Fibroblast of lung (primary cell): ENCODE measurements around the gene HOXA7. TPM values are rescaled to one million over a fixed set of nuclear protein-coding genes. Genes with fewer than 3 reads are reported as not detected.

Experiments used
- DNase-seq, 2 donors: peaks; one replicate each; pipeline versions ENCODE4 v3.0.0 to v3.0.0-alpha.2; 2010; ENCODE audit warnings: low read depth in 2 of 2
- H2AFZ ChIP-seq: 2 replicates; pipeline ENCODE4 v1.5.1; 2012; ENCODE audit warnings: low read length, control low read depth, inconsistent platforms
- H3K27ac ChIP-seq: 2 replicates; pipeline ENCODE4 v1.5.1; 2011; ENCODE audit warnings: low read length, control low read depth; ENCODE audit not compliant: insufficient read depth
- H3K27me3 ChIP-seq: 2 replicates; pipeline ENCODE4 v1.5.1; 2011; ENCODE audit warnings: mild to moderate bottlenecking, low read length; ENCODE audit not compliant: control insufficient read depth, insufficient read depth
- H3K36me3 ChIP-seq: 2 replicates; pipeline ENCODE4 v1.5.1; 2011; ENCODE audit warnings: low read length; ENCODE audit not compliant: control insufficient read depth, insufficient read depth
- H3K4me1 ChIP-seq: 2 replicates; pipeline ENCODE4 v1.5.1; 2011; ENCODE audit warnings: low read length; ENCODE audit not compliant: control insufficient read depth, insufficient read depth; ENCODE audit errors: extremely low read depth
- H3K4me2 ChIP-seq: 2 replicates; pipeline ENCODE4 v1.5.1; 2011; ENCODE audit warnings: low read length, control low read depth; ENCODE audit not compliant: insufficient read depth; ENCODE audit errors: extremely low read depth
- H3K4me3 ChIP-seq, 4 experiments: fragments of 200-600 bp in 1 of 4; sonication (generic) in 1 of 4; replicated peaks in 1 of 4; 2 replicates each; pipeline ENCODE4 v1.5.1; 2011 to 2016; ENCODE audit warnings: low read length in 4 of 4, low read depth in 3 of 4, mild to moderate bottlenecking in 3 of 4, control low read depth in 2 of 4, inconsistent platforms in 1 of 4, mixed read lengths in 1 of 4; ENCODE audit not compliant: insufficient read depth in 1 of 4; ENCODE audit errors: control extremely low read depth in 1 of 4
- H3K79me2 ChIP-seq: 2 replicates; pipeline ENCODE4 v1.5.1; 2012; ENCODE audit warnings: mild to moderate bottlenecking, low read length, inconsistent platforms; ENCODE audit not compliant: control insufficient read depth, insufficient read depth
- H3K9ac ChIP-seq: 2 replicates; pipeline ENCODE4 v1.5.1; 2011; ENCODE audit warnings: mild to moderate bottlenecking, low read length, control low read depth; ENCODE audit not compliant: insufficient read depth
- H3K9me3 ChIP-seq: 2 replicates; pipeline ENCODE4 v1.5.1; 2012; ENCODE audit warnings: low read depth, low read length; ENCODE audit not compliant: control insufficient read depth, insufficient read depth
- H4K20me1 ChIP-seq: 2 replicates; pipeline ENCODE4 v1.5.1; 2011; ENCODE audit warnings: low read length; ENCODE audit not compliant: control insufficient read depth, insufficient read depth; ENCODE audit errors: extremely low read depth
- EZH2 ChIP-seq: IDR thresholded peaks from 2 replicates; pipeline ENCODE4 v1.5.1; 2012; ENCODE audit warnings: low read length, control low read depth, mild to moderate bottlenecking; ENCODE audit errors: missing control alignments
- polyA plus RNA-seq, 2 donors: library from polyadenylated mRNA; depleted of rRNA in 1 of 2; stranded (reverse) in 1 of 2; unstranded in 1 of 2; fragments of >200 nt; gene quantifications; 2 replicates each; pipeline ENCODE4 v1.2.1, GENCODE V29; 2011 to 2012; ENCODE audit warnings: missing spikeins in 1 of 2
- total RNA-seq: library from RNA; depleted of rRNA; stranded (reverse); fragments of >200 nt; gene quantifications from 2 replicates; pipeline ENCODE4 v1.2.1, GENCODE V29; 2014
- TF ChIP-seq, protein P1 (sequence below), 2 donors: IDR thresholded peaks in 1 of 2; conservative IDR thresholded peaks in 1 of 2; 1 replicate in 1 of 2; 2 replicates in 1 of 2; pipeline ENCODE4 v1.5.1; 2011 to 2012; ENCODE audit warnings: low read length in 2 of 2, control low read depth in 1 of 2, inconsistent platforms in 1 of 2, low read depth in 1 of 2, mild to moderate bottlenecking in 1 of 2

The HOXA7 gene
- total and polyA plus RNA-seq, 2 donors (not counting 1 experiment from before 2014, with no cell fraction given) = 1.2 to 5.3 TPM

DNA sequence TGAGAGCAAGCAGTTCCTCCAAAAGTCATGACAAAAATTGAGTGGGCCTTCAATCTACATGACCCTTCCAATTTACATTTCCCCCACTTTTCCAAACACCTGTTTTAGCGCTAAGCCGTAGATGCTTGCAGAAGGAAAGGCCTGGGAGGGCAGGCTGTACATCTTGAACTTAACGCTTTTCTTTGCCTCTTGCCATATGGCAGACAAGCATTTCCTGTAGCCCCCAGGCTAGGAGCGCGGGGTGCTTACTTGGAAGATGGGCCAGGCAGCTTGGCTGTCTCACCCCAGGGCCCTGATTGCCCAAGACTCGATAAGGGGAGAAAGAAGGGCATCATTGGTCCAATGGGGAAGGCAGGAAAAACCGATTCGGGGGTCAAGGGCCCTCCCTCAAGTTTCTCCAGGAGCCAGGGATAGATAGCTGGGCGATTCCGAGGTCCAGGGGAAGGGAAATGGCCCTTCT is 15.9 kb upstream of the HOXA7 start:
- H3K4me3 ChIP-seq = no peak overlapping the region
- H3K27ac ChIP-seq = no peak overlapping the region
- H3K4me1 ChIP-seq = no peaks in the 10 kb centered on the region
- H3K79me2 ChIP-seq = no peaks in the 10 kb centered on the region
- peaks cover 80% of the 10 kb centered on the region for H3K27me3 ChIP-seq
- H3K9ac ChIP-seq = no peak overlapping the region
- no peaks in the 10 kb centered on the region for H3K36me3 ChIP-seq
- H3K4me2 ChIP-seq = no peak overlapping the region
- DNase-seq = no peak
- no peak overlapping the region for H2AFZ ChIP-seq
- H3K9me3 ChIP-seq = no peaks in the 10 kb centered on the region
- TF ChIP-seq EZH2 = no peak
- TF ChIP-seq, protein P1, sequence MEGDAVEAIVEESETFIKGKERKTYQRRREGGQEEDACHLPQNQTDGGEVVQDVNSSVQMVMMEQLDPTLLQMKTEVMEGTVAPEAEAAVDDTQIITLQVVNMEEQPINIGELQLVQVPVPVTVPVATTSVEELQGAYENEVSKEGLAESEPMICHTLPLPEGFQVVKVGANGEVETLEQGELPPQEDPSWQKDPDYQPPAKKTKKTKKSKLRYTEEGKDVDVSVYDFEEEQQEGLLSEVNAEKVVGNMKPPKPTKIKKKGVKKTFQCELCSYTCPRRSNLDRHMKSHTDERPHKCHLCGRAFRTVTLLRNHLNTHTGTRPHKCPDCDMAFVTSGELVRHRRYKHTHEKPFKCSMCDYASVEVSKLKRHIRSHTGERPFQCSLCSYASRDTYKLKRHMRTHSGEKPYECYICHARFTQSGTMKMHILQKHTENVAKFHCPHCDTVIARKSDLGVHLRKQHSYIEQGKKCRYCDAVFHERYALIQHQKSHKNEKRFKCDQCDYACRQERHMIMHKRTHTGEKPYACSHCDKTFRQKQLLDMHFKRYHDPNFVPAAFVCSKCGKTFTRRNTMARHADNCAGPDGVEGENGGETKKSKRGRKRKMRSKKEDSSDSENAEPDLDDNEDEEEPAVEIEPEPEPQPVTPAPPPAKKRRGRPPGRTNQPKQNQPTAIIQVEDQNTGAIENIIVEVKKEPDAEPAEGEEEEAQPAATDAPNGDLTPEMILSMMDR (conservative IDR thresholded peaks at IDR 0.05 in 1 of 2, IDR thresholded peaks at IDR 0.05 in 1 of 2; ENCODE audit: low read depth in 1 of 2, low read length in 2 of 2) = no peak
- H4K20me1 ChIP-seq = no peaks in the 10 kb centered on the region

DNA sequence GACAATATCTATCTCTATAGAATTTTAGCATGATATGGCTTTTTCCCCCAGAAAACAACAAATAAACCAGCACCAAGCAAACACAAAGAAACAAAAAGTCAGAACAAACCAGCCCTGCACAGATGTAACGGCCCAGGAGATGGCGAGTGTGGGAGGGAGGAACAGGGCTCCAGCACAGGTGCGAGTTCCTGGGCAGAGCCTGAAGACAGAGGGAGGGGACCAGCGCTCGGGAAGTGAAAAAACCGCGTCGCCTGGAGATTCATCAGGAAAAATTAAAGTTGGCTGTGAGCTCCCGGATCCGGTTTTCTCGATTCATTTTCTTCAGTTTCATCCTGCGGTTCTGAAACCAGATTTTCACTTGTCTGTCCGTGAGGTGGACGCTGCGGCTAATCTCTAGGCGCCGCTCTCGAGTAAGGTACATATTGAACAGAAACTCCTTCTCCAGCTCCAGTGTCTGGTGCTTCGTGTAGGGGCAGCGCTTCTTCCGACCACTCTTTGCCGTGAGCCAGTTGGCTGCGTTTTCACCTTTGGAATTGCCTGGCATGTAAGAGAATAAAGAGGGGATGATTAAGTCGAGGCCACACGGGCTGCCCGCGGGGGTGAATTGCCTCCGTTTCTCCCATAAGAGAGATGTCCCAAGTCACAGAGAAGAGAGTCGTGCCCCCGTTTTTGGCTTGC is 15.3 kb upstream of the HOXA7 start:
- no peak overlapping the region for H3K4me3 ChIP-seq
- no peaks in the 10 kb centered on the region for H3K4me1 ChIP-seq
- no peaks in the 10 kb centered on the region for H3K36me3 ChIP-seq
- no peak overlapping the region for H3K4me2 ChIP-seq
- H3K27me3 ChIP-seq = peaks cover 86% of the 10 kb centered on the region
- H3K27ac ChIP-seq = no peak overlapping the region
- no peaks in the 10 kb centered on the region for H4K20me1 ChIP-seq
- H3K79me2 ChIP-seq = no peaks in the 10 kb centered on the region
- H3K9me3 ChIP-seq = no peaks in the 10 kb centered on the region
- no peak overlapping the region for H2AFZ ChIP-seq
- DNase-seq = no peak
- no peak overlapping the region for H3K9ac ChIP-seq
- TF ChIP-seq, protein P1 (conservative IDR thresholded peaks at IDR 0.05 in 1 of 2, IDR thresholded peaks at IDR 0.05 in 1 of 2; ENCODE audit: low read depth in 1 of 2, low read length in 2 of 2) = no peak
- TF ChIP-seq EZH2 = peak; percentile 80

DNA sequence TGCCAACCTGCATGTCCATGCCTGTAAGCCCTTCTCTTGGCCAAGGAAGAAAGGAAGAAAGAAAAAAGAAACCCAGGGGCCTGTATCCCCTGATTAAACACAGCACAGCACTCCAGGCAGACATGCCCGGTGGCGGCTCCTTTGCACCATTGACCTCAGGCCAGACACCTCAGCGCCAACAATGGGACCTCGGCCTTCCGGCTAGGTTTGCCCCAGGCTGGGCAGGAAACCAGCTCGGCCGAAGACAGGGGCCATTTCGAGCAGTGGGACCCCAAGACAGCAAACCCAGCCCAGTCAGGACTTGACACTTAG is 14.8 kb upstream of the HOXA7 start:
- Histone ChIP-seq H4K20me1 (no peaks in the 10 kb centered on the region), H3K36me3 (no peaks in the 10 kb centered on the region), H3K27me3 (peaks cover 88% of the 10 kb centered on the region), H3K9me3 (no peaks in the 10 kb centered on the region), H3K4me2 (no peak overlapping the region), H3K27ac (no peak overlapping the region), H3K9ac (no peak overlapping the region), H3K4me1 (no peaks in the 10 kb centered on the region), H3K4me3 (no peak overlapping the region), H2AFZ (no peak overlapping the region), H3K79me2 (no peaks in the 10 kb centered on the region)
- TF ChIP-seq EZH2 = no peak
- TF ChIP-seq, protein P1 (conservative IDR thresholded peaks at IDR 0.05 in 1 of 2, IDR thresholded peaks at IDR 0.05 in 1 of 2; ENCODE audit: low read depth in 1 of 2, low read length in 2 of 2) = no peak
- no peak for DNase-seq
